Measurements from ENCODE around the gene SGK1. TPM values are rescaled to one million over a fixed set of nuclear protein-coding genes. Genes with fewer than 3 reads are reported as not detected.

Gene SGK1
- total and polyA plus RNA-seq, 2 donors (not counting 1 experiment from before 2014, with no cell fraction given) = 37.3 to 57.8 TPM

DNA sequence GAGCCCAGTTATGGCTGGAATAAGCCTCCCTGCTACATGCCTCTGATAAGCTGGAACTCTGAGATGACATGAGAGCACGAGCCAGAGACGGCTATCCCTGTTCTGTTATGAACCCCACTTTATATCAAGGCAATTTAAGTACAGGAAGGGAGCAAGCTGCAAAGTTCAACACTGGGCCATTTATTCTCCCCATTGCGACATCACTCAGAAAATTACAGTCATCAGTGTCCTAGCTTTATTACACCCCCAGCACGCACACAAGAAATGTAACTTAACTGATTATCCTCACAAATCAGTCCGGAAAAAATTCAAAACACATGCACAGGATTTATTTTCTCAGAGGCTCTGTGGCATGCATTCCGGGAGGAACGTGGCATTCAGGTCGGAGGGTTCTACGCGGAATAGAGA, 140.2 kb downstream of the SGK1 start:
- intact Hi-C loops (cut with micrococcal nuclease) = loop anchor here (1.0 to 5.0 kb wide), 5 partner anchors 140 to 1005 kb away; partner anchors contain the start of genes HBS1L, MYB and SGK1
- DNase-seq = no peak

GRCh38 chr6:134177236-134177635, 140.7 kb downstream of the SGK1 start:
- Mint-ChIP-seq H3K4me3 (peak overlapping the region; percentile 88), H3K9me3 (ENCODE audit: insufficient read depth) (no peaks in the 10 kb centered on the region), H3K4me1 (peaks cover 40% of the 10 kb centered on the region), H3K27ac (no peak overlapping the region), H3K27me3 (peaks cover 12% of the 10 kb centered on the region)
- intact Hi-C loops (cut with micrococcal nuclease) = loop anchor here (5.0 kb wide), 3 partner anchors 140 to 1005 kb away; partner anchors contain the start of genes HBS1L, MYB and SGK1
- peak overlapping the region in 1 of 5 experiments; percentile 63 for H3K4me3 ChIP-seq (ENCODE audit: control extremely low read depth in 1 of 5, extremely low read depth in 1 of 5, insufficient read depth in 1 of 5, low read depth in 2 of 5, low read length in 4 of 5)
- no peaks in the 10 kb centered on the region for H4K20me1 ChIP-seq (ENCODE audit: control insufficient read depth, insufficient read depth, low read length, poor library complexity, severe bottlenecking)
- H3K4me1 ChIP-seq (ENCODE audit: control insufficient read depth in 2 of 2, insufficient read depth in 2 of 2, low read length in 2 of 2) = peaks cover 29 to 33% of the 10 kb centered on the region in 2 donors
- no peaks in the 10 kb centered on the region for H3K9me3 ChIP-seq (ENCODE audit: control extremely low read depth in 1 of 3, control insufficient read depth in 2 of 3, insufficient read depth in 1 of 3, low read length in 2 of 3)
- ATAC-seq (ENCODE audit: low read depth) = no peak
- 83% methylated on average over 1 of the region's 1 CpG for WGBS (ENCODE audit: insufficient coverage)
- DNase-seq = peak; percentile 34
- no peak overlapping the region for H3K27ac ChIP-seq (ENCODE audit: low read length in 2 of 2)
- H3K9ac ChIP-seq (ENCODE audit: low read length) = no peak overlapping the region
- ChIA-PET CTCF (interaction anchor here (0.5 to 9.2 kb wide), 20 partner anchors 11 to 1036 kb away, joined by 3 to 187 read pairs (median 4); no protein-coding TSS in a partner anchor), POLR2A (interaction anchor here (3.0 kb wide), 1 partner anchor 463 kb away, joined by 11 read pairs; no protein-coding TSS in a partner anchor)
- peak overlapping the region; percentile 87 for H3K4me2 ChIP-seq (replicated peaks; ENCODE audit: low read depth, low read length, poor library complexity, severe bottlenecking)
- H2AFZ ChIP-seq (ENCODE audit: insufficient read depth, low read depth, low read length, poor library complexity, severe bottlenecking) = no peak overlapping the region
- no peaks in the 10 kb centered on the region for H3K27me3 ChIP-seq (replicated peaks in 1 of 4; ENCODE audit: control extremely low read depth in 1 of 4, control insufficient read depth in 3 of 4, insufficient read depth in 4 of 4, low read length in 3 of 4)
- peaks cover 0 to 7% of the 10 kb centered on the region in 2 experiments for H3K36me3 ChIP-seq (replicated peaks in 1 of 2; ENCODE audit: control extremely low read depth in 1 of 2, control insufficient read depth in 1 of 2, extremely low read depth in 1 of 2, insufficient read depth in 2 of 2, low read length in 1 of 2)
- peaks cover 3% of the 10 kb centered on the region for H3K79me2 ChIP-seq (ENCODE audit: control insufficient read depth, insufficient read depth, low read length)
- no peak for TF ChIP-seq EZH2 (IDR thresholded peaks at IDR 0.05; ENCODE audit: borderline replicate concordance, insufficient read depth, low read depth, low read length, poor library complexity, severe bottlenecking)
- TF ChIP-seq, protein P1, sequence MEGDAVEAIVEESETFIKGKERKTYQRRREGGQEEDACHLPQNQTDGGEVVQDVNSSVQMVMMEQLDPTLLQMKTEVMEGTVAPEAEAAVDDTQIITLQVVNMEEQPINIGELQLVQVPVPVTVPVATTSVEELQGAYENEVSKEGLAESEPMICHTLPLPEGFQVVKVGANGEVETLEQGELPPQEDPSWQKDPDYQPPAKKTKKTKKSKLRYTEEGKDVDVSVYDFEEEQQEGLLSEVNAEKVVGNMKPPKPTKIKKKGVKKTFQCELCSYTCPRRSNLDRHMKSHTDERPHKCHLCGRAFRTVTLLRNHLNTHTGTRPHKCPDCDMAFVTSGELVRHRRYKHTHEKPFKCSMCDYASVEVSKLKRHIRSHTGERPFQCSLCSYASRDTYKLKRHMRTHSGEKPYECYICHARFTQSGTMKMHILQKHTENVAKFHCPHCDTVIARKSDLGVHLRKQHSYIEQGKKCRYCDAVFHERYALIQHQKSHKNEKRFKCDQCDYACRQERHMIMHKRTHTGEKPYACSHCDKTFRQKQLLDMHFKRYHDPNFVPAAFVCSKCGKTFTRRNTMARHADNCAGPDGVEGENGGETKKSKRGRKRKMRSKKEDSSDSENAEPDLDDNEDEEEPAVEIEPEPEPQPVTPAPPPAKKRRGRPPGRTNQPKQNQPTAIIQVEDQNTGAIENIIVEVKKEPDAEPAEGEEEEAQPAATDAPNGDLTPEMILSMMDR (IDR thresholded peaks at IDR 0.05) = no peak

More for the DNA sequence above, 140.2 kb downstream of the SGK1 start:
- Mint-ChIP-seq H3K9me3 (ENCODE audit: insufficient read depth) (no peaks in the 10 kb centered on the region), H3K27ac (peak overlapping the region; percentile 64), H3K4me1 (peaks cover 37% of the 10 kb centered on the region), H3K4me3 (peak overlapping the region; percentile 88), H3K27me3 (peaks cover 12% of the 10 kb centered on the region)
- Histone ChIP-seq H3K36me3 (replicated peaks in 1 of 2; ENCODE audit: control extremely low read depth in 1 of 2, control insufficient read depth in 1 of 2, extremely low read depth in 1 of 2, insufficient read depth in 2 of 2, low read length in 1 of 2) (peaks cover 0 to 4% of the 10 kb centered on the region in 2 experiments), H3K4me1 (ENCODE audit: control insufficient read depth in 2 of 2, insufficient read depth in 2 of 2, low read length in 2 of 2) (peaks cover 29 to 33% of the 10 kb centered on the region in 2 donors), H3K4me3 (ENCODE audit: control extremely low read depth in 1 of 5, extremely low read depth in 1 of 5, insufficient read depth in 1 of 5, low read depth in 2 of 5, low read length in 4 of 5) (peak overlapping the region; percentile 38 to 63 (median 58)), H4K20me1 (ENCODE audit: control insufficient read depth, insufficient read depth, low read length, poor library complexity, severe bottlenecking) (no peaks in the 10 kb centered on the region), H3K27ac (ENCODE audit: low read length in 2 of 2) (peak overlapping the region in 1 of 2 donors; percentile 52), H3K4me2 (replicated peaks; ENCODE audit: low read depth, low read length, poor library complexity, severe bottlenecking) (peak overlapping the region; percentile 87), H3K79me2 (ENCODE audit: control insufficient read depth, insufficient read depth, low read length) (peaks cover 3% of the 10 kb centered on the region), H2AFZ (ENCODE audit: insufficient read depth, low read depth, low read length, poor library complexity, severe bottlenecking) (peak overlapping the region; percentile 76), H3K27me3 (replicated peaks in 1 of 4; ENCODE audit: control extremely low read depth in 1 of 4, control insufficient read depth in 3 of 4, insufficient read depth in 4 of 4, low read length in 3 of 4) (no peaks in the 10 kb centered on the region), H3K9ac (ENCODE audit: low read length) (peak overlapping the region; percentile 71), H3K9me3 (ENCODE audit: control extremely low read depth in 1 of 3, control insufficient read depth in 2 of 3, insufficient read depth in 1 of 3, low read length in 2 of 3) (no peaks in the 10 kb centered on the region)
- ChIA-PET CTCF (interaction anchor here (0.5 to 9.2 kb wide), 27 partner anchors 11 to 1035 kb away, joined by 3 to 187 read pairs (median 4); no protein-coding TSS in a partner anchor), POLR2A (interaction anchor here (3.0 kb wide), 1 partner anchor 463 kb away, joined by 11 read pairs; no protein-coding TSS in a partner anchor)
- TF ChIP-seq, protein P1 (IDR thresholded peaks at IDR 0.05) = no peak
- no peak for TF ChIP-seq EZH2 (IDR thresholded peaks at IDR 0.05; ENCODE audit: borderline replicate concordance, insufficient read depth, low read depth, low read length, poor library complexity, severe bottlenecking)
- ATAC-seq (ENCODE audit: low read depth) = no peak
- WGBS (ENCODE audit: insufficient coverage) = 38% methylated on average over 7 of the region's 10 CpGs
